Activated CD8-positive, alpha-beta memory T cell treated with anti-CD3 and anti-CD28 coated beads, Interleukin-2, amount 50 U/mL, for 1 hour (primary cell): Measurements from ENCODE around the gene PLCG1.

Experiments used
- DNase-seq: peaks from one replicate; pipeline ENCODE4 v3.0.0-alpha.2; 2020; ENCODE audit errors: extremely low read depth

Gene PLCG1

GRCh38 chr20:41179961-41180360, 42.6 kb downstream of the PLCG1 start:
- DNase-seq, result no peak

- DNase-seq, result no peak
These were observed 43.4 kb downstream of the PLCG1 start for GRCh38 chr20:41180599-41181333.

- DNase-seq, result no peak
These were observed 44.2 kb downstream of the PLCG1 start for GRCh38 chr20:41181567-41181966.

GRCh38 chr20:41182296-41183212, 45.2 kb downstream of the PLCG1 start:
- no peak for DNase-seq

GRCh38 chr20:41183391-41183790, 46.0 kb downstream of the PLCG1 start:
- no peak for DNase-seq

- DNase-seq, result no peak
These were observed 46.5 kb downstream of the PLCG1 start for GRCh38 chr20:41183831-41184230.

GRCh38 chr20:41185013-41185757, 47.8 kb downstream of the PLCG1 start:
- no peak for DNase-seq

GRCh38 chr20:41187668-41188067, 50.3 kb downstream of the PLCG1 start:
- DNase-seq, result no peak

- no peak for DNase-seq
These were observed 54.5 kb downstream of the PLCG1 start for GRCh38 chr20:41191562-41192500.

GRCh38 chr20:41192575-41192974, 55.2 kb downstream of the PLCG1 start:
- DNase-seq, result no peak

GRCh38 chr20:41196653-41197225, 59.4 kb downstream of the PLCG1 start:
- DNase-seq, result no peak

- no peak for DNase-seq
These were observed 61.1 kb downstream of the PLCG1 start for GRCh38 chr20:41198443-41198842.

- no peak for DNase-seq
These were observed 63.3 kb downstream of the PLCG1 start for GRCh38 chr20:41200446-41201202.

GRCh38 chr20:41201760-41202159, 64.4 kb downstream of the PLCG1 start:
- DNase-seq, result no peak

- DNase-seq, result no peak
These were observed 65.1 kb downstream of the PLCG1 start for GRCh38 chr20:41202426-41202825.

- no peak for DNase-seq
These were observed 66.3 kb downstream of the PLCG1 start for GRCh38 chr20:41203660-41204059.

GRCh38 chr20:41204304-41205265, 67.2 kb downstream of the PLCG1 start:
- DNase-seq, result no peak

- DNase-seq, result no peak
These were observed 68.0 kb downstream of the PLCG1 start for GRCh38 chr20:41205313-41205712.
